Keratinocyte (primary cell): Measurements from ENCODE around the gene RELT.

Source experiments
- CTCF ChIP-seq, 3 experiments: IDR thresholded peaks in 1 of 3; conservative IDR thresholded peaks in 1 of 3; optimal IDR thresholded peaks in 1 of 3; 2 replicates in 2 of 3; 3 replicates in 1 of 3; pipeline versions ENCODE3 to v1.5.1; 2011; ENCODE audit warnings: low read length in 3 of 3, mild to moderate bottlenecking in 3 of 3, moderate library complexity in 2 of 3, control low read depth in 1 of 3, inconsistent platforms in 1 of 3; ENCODE audit not compliant: insufficient read depth in 2 of 3; ENCODE audit errors: extremely low read depth in 1 of 3
- EZH2 ChIP-seq: IDR thresholded peaks from one replicate; pipeline ENCODE4 v1.6.1; 2012; ENCODE audit warnings: inconsistent platforms, mild to moderate bottlenecking, low read length, moderate library complexity

GRCh38 chr11:73376803-73377629, 817 bp downstream of the RELT start:
- TF ChIP-seq CTCF (optimal IDR thresholded peaks at IDR 0.05 in 1 of 3, IDR thresholded peaks at IDR 0.05 in 1 of 3, conservative IDR thresholded peaks at IDR 0.05 in 1 of 3; ENCODE audit: extremely low read depth in 1 of 3, insufficient read depth in 2 of 3, low read length in 3 of 3) = peak in 1 of 3 experiments; percentile 26
- no peak for TF ChIP-seq EZH2
